K562 (cell line): ENCODE measurements around the gene CFAP221. TPM values are rescaled to one million over a fixed set of nuclear protein-coding genes. Genes with fewer than 3 reads are reported as not detected.
"Not testable (repeated sequence)": the region's sequence is repeated elsewhere in the genome, so short reads cannot be mapped to it uniquely, and the experiment has no call there.

Experiments used
- ATAC-seq: fragments of 200-7000 bp; cut with Tn5 transposase; 3 replicates; pipeline ENCODE4 v1.9.1; 2020; ENCODE audit warnings: moderate library complexity
- BruUV-seq: library from RNA; stranded (reverse); fragments of 400-500 nt; replicated peaks from 2 replicates; lab custom pipeline; 2021; lab: Mats Ljungman, UMichigan
- CTCF ChIA-PET: fragments of 300-600 bp; formaldehyde crosslinking; extraction: SDS; loops from one replicate; lab custom pipeline; 2021; ENCODE audit warnings: low intra/inter-chr PET ratio; lab: Yijun Ruan, JAX
- POLR2A ChIA-PET: fragments of 300-600, 350-650 bp; sonication (Branson Sonifier 250); formaldehyde crosslinking; extraction: SDS; loops from one replicate; lab custom pipeline; 2021; ENCODE audit warnings: antibody characterized with exemption, inconsistent platforms; lab: Yijun Ruan, JAX
- DNase-seq, 4 experiments: peaks; one replicate each; pipeline versions ENCODE4 v3.0.0 to v3.0.0-alpha.2; 2011 to 2018; ENCODE audit warnings: low spot score in 3 of 4, mixed read lengths in 3 of 4; ENCODE audit errors: extremely low read depth in 1 of 4
- FAIRE-seq: peaks from 2 replicates; lab custom pipeline; 2011; peaks lifted over from hg19 to GRCh38; lab: Jason Lieb, UNC
- H2AFZ ChIP-seq: 2 replicates; pipeline ENCODE4 v1.6.0; 2011; ENCODE audit warnings: low read depth, low read length, control low read depth, inconsistent platforms
- H3K27ac ChIP-seq: fragments of 200-600 bp; 3 replicates; pipeline ENCODE4 v1.8.0; 2011; ENCODE audit warnings: low read depth, mild to moderate bottlenecking, control low read depth, inconsistent platforms, low read length, moderate library complexity, mixed read lengths; ENCODE audit errors: extremely low read depth
- H3K27me3 ChIP-seq, 2 experiments: fragments of 300-600 bp in 1 of 2; 2 replicates in 1 of 2; 3 replicates in 1 of 2; pipeline versions ENCODE4 v1.6.0 to v1.8.0; 2011; ENCODE audit warnings: inconsistent platforms in 2 of 2, low read length in 2 of 2, mild to moderate bottlenecking in 1 of 2, mixed read lengths in 1 of 2, moderate library complexity in 1 of 2; ENCODE audit not compliant: control insufficient read depth in 2 of 2, insufficient read depth in 2 of 2
- H3K36me3 ChIP-seq: fragments of 300-600 bp; 3 replicates; pipeline ENCODE4 v1.8.0; 2011; ENCODE audit warnings: mild to moderate bottlenecking, low read length, inconsistent platforms; ENCODE audit not compliant: control insufficient read depth, insufficient read depth
- H3K4me1 ChIP-seq, 2 experiments: fragments of 200-600 bp in 1 of 2; replicated peaks in 1 of 2; 2 replicates in 1 of 2; 3 replicates in 1 of 2; pipeline versions ENCODE4 v1.5.1 to v1.8.0; 2011; ENCODE audit warnings: inconsistent platforms in 2 of 2, low read length in 2 of 2, mild to moderate bottlenecking in 1 of 2, mixed read lengths in 1 of 2, moderate library complexity in 1 of 2; ENCODE audit not compliant: control insufficient read depth in 2 of 2, insufficient read depth in 2 of 2
- H3K4me2 ChIP-seq: 2 replicates; pipeline ENCODE4 v1.6.1; 2011; ENCODE audit warnings: low read length, control low read depth, inconsistent platforms, mixed read lengths; ENCODE audit not compliant: insufficient read depth
- H3K4me3 ChIP-seq: fragments of 200-600 bp; sonication (generic), shearing (Covaris generic); 2 replicates; pipeline ENCODE4 v1.5.1; 2016; ENCODE audit warnings: control low read depth, inconsistent platforms
- H3K79me2 ChIP-seq: fragments of 200-600 bp; 3 replicates; pipeline ENCODE4 v1.8.0; 2011; ENCODE audit warnings: low read length, inconsistent platforms; ENCODE audit not compliant: control insufficient read depth, insufficient read depth
- H3K9ac ChIP-seq, 2 experiments: 2 replicates each; pipeline versions ENCODE4 v1.6.0 to v1.6.1; 2011; ENCODE audit warnings: low read depth in 2 of 2, low read length in 2 of 2, control low read depth in 1 of 2, inconsistent platforms in 1 of 2, mild to moderate bottlenecking in 1 of 2, mixed read lengths in 1 of 2; ENCODE audit not compliant: insufficient read depth in 1 of 2
- H3K9me1 ChIP-seq: one replicate; pipeline ENCODE4 v1.6.0; 2011; ENCODE audit warnings: inconsistent platforms, mild to moderate bottlenecking, low read length, moderate library complexity; ENCODE audit not compliant: control insufficient read depth, insufficient read depth
- H3K9me3 ChIP-seq: replicated peaks from 2 replicates; pipeline ENCODE4 v1.5.1; 2011; ENCODE audit warnings: low read depth, low read length, inconsistent platforms; ENCODE audit not compliant: control insufficient read depth, insufficient read depth
- H4K20me1 ChIP-seq: replicated peaks from 2 replicates; pipeline ENCODE4 v1.6.1; 2011; ENCODE audit warnings: low read length, inconsistent platforms, mixed read lengths; ENCODE audit not compliant: control insufficient read depth, insufficient read depth
- BRF1 ChIP-seq: IDR thresholded peaks from 3 replicates; pipeline ENCODE4 v1.6.1; 2011; ENCODE audit warnings: borderline replicate concordance, mild to moderate bottlenecking; ENCODE audit not compliant: insufficient read length; ENCODE audit errors: extremely low read depth
- CBX2 ChIP-seq: fragments of 200-600 bp; sonication (generic); IDR thresholded peaks from one replicate; pipeline ENCODE4 v1.6.1; 2012; ENCODE audit warnings: mild to moderate bottlenecking, low read length, inconsistent platforms; ENCODE audit not compliant: insufficient read depth, poor library complexity, severe bottlenecking
- CBX3 ChIP-seq, 2 experiments: IDR thresholded peaks; 1 replicate in 1 of 2; 2 replicates in 1 of 2; pipeline ENCODE4 v1.6.1; 2012; ENCODE audit warnings: inconsistent platforms in 2 of 2, low read length in 2 of 2, borderline replicate concordance in 1 of 2, control low read depth in 1 of 2
- FIP1L1 ChIP-seq: fragments of 200-400 bp; formaldehyde crosslinking; IDR thresholded peaks from 2 replicates; pipeline ENCODE4 v1.6.1; 2018; ENCODE audit warnings: mild to moderate bottlenecking, low read depth, low read length; ENCODE audit not compliant: poor library complexity, severe bottlenecking
- FOXJ3 ChIP-seq: sonication (generic); formaldehyde crosslinking; IDR thresholded peaks from 2 replicates; pipeline ENCODE4 v1.4.0; 2020; ENCODE audit warnings: mild to moderate bottlenecking, missing genetic modification reagents
- PYGO2 ChIP-seq: fragments of 450-650 bp; IDR thresholded peaks from 2 replicates; pipeline ENCODE4 v1.6.1; 2016; ENCODE audit warnings: mild to moderate bottlenecking, missing genetic modification characterization, moderate library complexity, missing compliant biosample characterization
- RBM15 ChIP-seq: fragments of 200-400 bp; formaldehyde crosslinking; IDR thresholded peaks from 2 replicates; pipeline ENCODE4 v1.6.1; 2018; ENCODE audit warnings: mild to moderate bottlenecking, low read length, moderate library complexity; ENCODE audit not compliant: insufficient read depth
- XRCC3 ChIP-seq: fragments of 450-650 bp; IDR thresholded peaks from 2 replicates; pipeline ENCODE4 v1.6.1; 2017; ENCODE audit warnings: mild to moderate bottlenecking, moderate library complexity
- ZNF717 ChIP-seq: fragments of 250-450 bp; sonication (Bioruptor Pico); IDR thresholded peaks from 2 replicates; pipeline ENCODE4 v1.5.0; 2021
- WGBS: fragments of 100-300 bp; shearing (Covaris generic); methylation state at CpG from one replicate; pipeline ENCODE4 v1.1.6; 2016; ENCODE audit warnings: low coverage, mixed read lengths; ENCODE audit not compliant: insufficient coverage; ENCODE audit errors: missing lambda C conversion rate; 5-methylcytosine and 5-hydroxymethylcytosine counted together
- in situ Hi-C: fragments of 300-500 bp; cut with MboI; formaldehyde crosslinking; loops from 4 replicates; pipeline ENCODE4 v1.15.0; 2018; ENCODE audit warnings: inconsistent platforms, mixed read lengths
- intact Hi-C: fragments of 100-400 bp; cut with micrococcal nuclease; formaldehyde crosslinking; loops from 2 replicates; pipeline ENCODE4 v1.14.2; 2022
- polyA plus RNA-seq, 8 experiments: library from polyadenylated mRNA; depleted of rRNA in 4 of 8; stranded (reverse) in 5 of 8; unstranded in 3 of 8; fragments of >200 nt; fragmentation: Nextera tagmentation in 2 of 8; fragmentation: Illumina TruSeq in 1 of 8; extraction: Ambion mirVana in 2 of 8; extraction: Trizol in 1 of 8; gene quantifications; 2 replicates each; pipeline versions ENCODE4 v1.2.1 to v1.2.3, GENCODE V29; 2011 to 2014; ENCODE audit warnings: inconsistent platforms in 1 of 8, missing spikeins in 1 of 8
- total RNA-seq, 7 experiments: library from RNA; depleted of rRNA in 6 of 7; stranded (reverse); fragments of >200 nt in 6 of 7; fragmentation: Illumina TruSeq in 2 of 7; extraction: Trizol in 2 of 7; gene quantifications; 2 replicates each; pipeline versions ENCODE4 v1.2.1 to v1.2.3, GENCODE V29; 2011 to 2021; ENCODE audit warnings: low replicate concordance in 1 of 7
- TF ChIP-seq, protein P1 (sequence below): conservative IDR thresholded peaks from 2 replicates; pipeline ENCODE4 v1.6.1; 2011; ENCODE audit warnings: low read depth, mild to moderate bottlenecking, low read length; ENCODE audit not compliant: control insufficient read depth
- TF ChIP-seq, protein P2 (sequence below): fragments of 450-650 bp; IDR thresholded peaks from 2 replicates; pipeline ENCODE4 v1.7.0; 2016; ENCODE audit warnings: borderline replicate concordance

Gene CFAP221
- total and polyA plus RNA-seq, 9 of the 15 experiments (the other 6 are each of a cell fraction or from before 2014, with no cell fraction given) = 0.09 to 1.4 (median 0.65) TPM

DNA sequence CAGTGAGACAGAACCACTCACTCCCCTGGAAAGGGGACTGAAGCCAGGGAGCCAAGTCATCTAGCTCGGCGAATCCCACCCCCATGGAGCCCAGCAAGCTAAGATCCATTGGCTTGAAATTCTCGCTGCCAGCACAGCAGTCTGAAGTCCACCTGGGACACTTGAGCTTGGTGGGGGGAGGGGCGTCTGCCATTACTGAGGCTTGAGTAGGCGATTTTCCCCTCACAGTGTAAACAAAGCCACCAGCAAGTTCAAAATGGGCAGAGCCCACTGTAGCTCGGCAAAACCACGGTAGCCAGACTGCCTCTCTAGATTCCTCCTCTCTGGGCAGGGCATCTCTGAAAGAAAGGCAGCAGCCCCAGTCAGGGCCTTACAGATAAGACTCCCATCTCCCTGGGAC, 74.5 kb downstream of the CFAP221 start:
- BruUV-seq, in situ Hi-C loops, H3K9me1 ChIP-seq, H3K4me2 ChIP-seq, DNase-seq, H2AFZ ChIP-seq, H3K9ac ChIP-seq, H3K4me3 ChIP-seq, intact Hi-C loops, H3K27me3 ChIP-seq, H3K4me1 ChIP-seq, H3K9me3 ChIP-seq, ATAC-seq, POLR2A ChIA-PET, FAIRE-seq, CTCF ChIA-PET, H3K27ac ChIP-seq, H4K20me1 ChIP-seq, H3K79me2 ChIP-seq, H3K36me3 ChIP-seq: not testable (repeated sequence)
- WGBS = 2% methylated on average over 7 of the region's 7 CpGs

DNA sequence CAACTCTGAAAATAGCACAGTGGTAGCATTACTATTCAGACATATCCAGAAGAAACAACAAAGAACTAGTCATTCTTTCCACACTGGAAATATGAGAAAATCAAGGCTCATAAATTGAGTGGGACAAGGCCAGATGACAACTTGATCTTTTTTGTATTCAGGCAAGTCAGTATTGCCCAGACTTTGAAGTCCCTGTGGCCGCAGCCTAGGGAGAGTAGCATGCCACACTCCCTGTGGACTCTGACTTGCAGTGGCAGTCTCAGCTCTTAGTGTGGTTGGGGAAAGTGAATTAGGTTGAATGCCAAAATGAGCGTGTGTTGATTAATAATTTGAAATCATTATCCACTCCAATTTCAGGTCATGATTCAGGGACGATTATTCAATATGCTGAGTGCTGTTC, 81.0 kb downstream of the CFAP221 start:
- Histone ChIP-seq H3K4me1 (no peaks in the 10 kb centered on the region), H3K4me2 (no peak overlapping the region), H3K4me3 (no peak overlapping the region), H3K9ac (no peak overlapping the region), H3K9me3 (no peaks in the 10 kb centered on the region), H2AFZ (no peak overlapping the region), H3K27ac (no peak overlapping the region), H3K9me1 (no peaks in the 10 kb centered on the region), H3K36me3 (no peaks in the 10 kb centered on the region), H3K27me3 (peaks cover 2 to 14% of the 10 kb centered on the region in 2 experiments; a peak in 3 of 5 replicates), H3K79me2 (no peaks in the 10 kb centered on the region), H4K20me1 (no peaks in the 10 kb centered on the region)
- DNase-seq = no peak
- no peak for ATAC-seq
- FAIRE-seq = no peak
- ChIA-PET POLR2A (no interaction called here), CTCF (no interaction called here)
- WGBS = 0% methylated on average over 3 of the region's 3 CpGs
- intact Hi-C loops = no loop called here
- in situ Hi-C loops = no loop called here
- BruUV-seq = no TSS peak
- TF ChIP-seq FIP1L1 = no peak
- TF ChIP-seq CBX3 (IDR thresholded peaks at IDR 0.05; ENCODE audit: borderline replicate concordance in 1 of 2, low read length in 2 of 2) = no peak
- TF ChIP-seq PYGO2 (tag) = no peak
- no peak for TF ChIP-seq CBX2
- TF ChIP-seq XRCC3 = no peak
- TF ChIP-seq, protein P1, sequence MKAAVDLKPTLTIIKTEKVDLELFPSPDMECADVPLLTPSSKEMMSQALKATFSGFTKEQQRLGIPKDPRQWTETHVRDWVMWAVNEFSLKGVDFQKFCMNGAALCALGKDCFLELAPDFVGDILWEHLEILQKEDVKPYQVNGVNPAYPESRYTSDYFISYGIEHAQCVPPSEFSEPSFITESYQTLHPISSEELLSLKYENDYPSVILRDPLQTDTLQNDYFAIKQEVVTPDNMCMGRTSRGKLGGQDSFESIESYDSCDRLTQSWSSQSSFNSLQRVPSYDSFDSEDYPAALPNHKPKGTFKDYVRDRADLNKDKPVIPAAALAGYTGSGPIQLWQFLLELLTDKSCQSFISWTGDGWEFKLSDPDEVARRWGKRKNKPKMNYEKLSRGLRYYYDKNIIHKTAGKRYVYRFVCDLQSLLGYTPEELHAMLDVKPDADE = no peak
- no peak for TF ChIP-seq FOXJ3 (CRISPR knock-in tag)
- no peak for TF ChIP-seq ZNF717 (CRISPR knock-in tag)
- TF ChIP-seq RBM15 = no peak
- no peak for TF ChIP-seq BRF1
- TF ChIP-seq, protein P2, sequence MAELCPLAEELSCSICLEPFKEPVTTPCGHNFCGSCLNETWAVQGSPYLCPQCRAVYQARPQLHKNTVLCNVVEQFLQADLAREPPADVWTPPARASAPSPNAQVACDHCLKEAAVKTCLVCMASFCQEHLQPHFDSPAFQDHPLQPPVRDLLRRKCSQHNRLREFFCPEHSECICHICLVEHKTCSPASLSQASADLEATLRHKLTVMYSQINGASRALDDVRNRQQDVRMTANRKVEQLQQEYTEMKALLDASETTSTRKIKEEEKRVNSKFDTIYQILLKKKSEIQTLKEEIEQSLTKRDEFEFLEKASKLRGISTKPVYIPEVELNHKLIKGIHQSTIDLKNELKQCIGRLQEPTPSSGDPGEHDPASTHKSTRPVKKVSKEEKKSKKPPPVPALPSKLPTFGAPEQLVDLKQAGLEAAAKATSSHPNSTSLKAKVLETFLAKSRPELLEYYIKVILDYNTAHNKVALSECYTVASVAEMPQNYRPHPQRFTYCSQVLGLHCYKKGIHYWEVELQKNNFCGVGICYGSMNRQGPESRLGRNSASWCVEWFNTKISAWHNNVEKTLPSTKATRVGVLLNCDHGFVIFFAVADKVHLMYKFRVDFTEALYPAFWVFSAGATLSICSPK = no peak
